Prostate gland (tissue), 2 donors: ENCODE measurements around the gene SCAANT1. TPM values are rescaled to one million over a fixed set of nuclear protein-coding genes. Genes with fewer than 3 reads are reported as not detected.

Experiments
- DNase-seq: peaks from one replicate; pipeline ENCODE4 v3.0.0-alpha.2; 2019; ENCODE audit warnings: low spot score
- H3K27ac ChIP-seq, 2 donors: fragments of 200-600 bp; sonication (generic); 2 replicates each; pipeline ENCODE4 v1.5.1; 2017 to 2019
- H3K27me3 ChIP-seq: fragments of 200-600 bp; sonication (generic); replicated peaks from 2 replicates; pipeline ENCODE4 v1.5.1; 2019; ENCODE audit not compliant: insufficient read depth
- H3K36me3 ChIP-seq, 2 donors: fragments of 200-600 bp; sonication (generic); 1 replicate in 1 of 2; 2 replicates in 1 of 2; pipeline versions ENCODE4 v1.5.1 to v1.8.1; 2017 to 2019
- H3K4me1 ChIP-seq: fragments of 200-600 bp; sonication (generic); replicated peaks from 2 replicates; pipeline ENCODE4 v1.5.1; 2019
- H3K4me3 ChIP-seq, 2 donors: fragments of 200-600 bp; sonication (generic); 2 replicates each; pipeline ENCODE4 v1.5.1; 2017 to 2019
- H3K9me3 ChIP-seq: fragments of 200-600 bp; sonication (generic); 2 replicates; pipeline ENCODE4 v1.5.1; 2017
- POLR2A ChIP-seq: fragments of 450-650 bp; IDR thresholded peaks from one replicate; pipeline ENCODE4 v1.6.1; 2016; ENCODE audit warnings: antibody characterized with exemption, mild to moderate bottlenecking
- POLR2AphosphoS5 ChIP-seq: sonication (generic); formaldehyde crosslinking; IDR thresholded peaks from one replicate; pipeline ENCODE4 v1.6.1; 2017; ENCODE audit warnings: antibody characterized with exemption
- WGBS: methylation state at CpG from one replicate; pipeline ENCODE4 v1.1.5; 2018; 5-methylcytosine and 5-hydroxymethylcytosine counted together
- intact Hi-C: fragments of 100-400 bp; cut with DNase I; formaldehyde crosslinking; loops from one replicate; pipeline ENCODE4 v1.14.2; 2022
- total RNA-seq, 2 donors: library from RNA; depleted of rRNA; stranded (reverse); fragments of >200 nt; gene quantifications; one replicate each; pipeline ENCODE4 v1.1.0, GENCODE V29; 2016
- TF ChIP-seq, protein P1 (sequence below), 4 experiments: fragments of 200-600 bp in 2 of 4; fragments of 450-650 bp in 2 of 4; sonication (generic) in 2 of 4; IDR thresholded peaks; 1 replicate in 3 of 4; 2 replicates in 1 of 4; pipeline ENCODE4 v1.5.1; 2016 to 2019; ENCODE audit warnings: antibody characterized with exemption in 4 of 4, mild to moderate bottlenecking in 2 of 4, moderate library complexity in 2 of 4

Gene SCAANT1
- total RNA-seq, 2 donors from 2014 or later = not detected

DNA sequence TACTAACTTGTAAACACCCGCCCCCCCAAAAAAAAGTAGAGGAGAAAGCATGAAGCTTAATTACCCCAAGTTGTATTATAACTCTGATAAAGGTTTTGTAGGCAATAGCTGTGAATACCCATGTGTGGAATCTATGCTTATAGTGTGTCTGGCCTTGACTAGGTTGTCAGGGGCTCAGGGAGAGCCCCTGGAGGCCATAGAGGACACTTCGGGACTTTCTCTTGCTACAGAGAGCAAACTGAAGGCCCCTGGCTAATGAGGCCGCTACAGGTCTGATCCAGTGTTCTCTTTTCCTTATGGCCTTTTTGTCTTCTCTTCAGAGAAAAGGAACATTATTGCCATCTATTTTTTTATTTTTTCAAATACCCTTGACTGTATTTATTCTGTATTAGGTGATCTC is 19.1 kb upstream of the SCAANT1 start:
- Histone ChIP-seq H3K9me3 (no peaks in the 10 kb centered on the region), H3K4me3 (no peak overlapping the region), H3K27ac (no peak overlapping the region), H3K36me3 (no peaks in the 10 kb centered on the region), H3K4me1 (no peaks in the 10 kb centered on the region), H3K27me3 (no peaks in the 10 kb centered on the region)
- no peak for DNase-seq
- 96% methylated on average over 3 of the region's 3 CpGs for WGBS
- TF ChIP-seq POLR2A (no peak), POLR2AphosphoS5 (no peak)
- TF ChIP-seq, protein P1, sequence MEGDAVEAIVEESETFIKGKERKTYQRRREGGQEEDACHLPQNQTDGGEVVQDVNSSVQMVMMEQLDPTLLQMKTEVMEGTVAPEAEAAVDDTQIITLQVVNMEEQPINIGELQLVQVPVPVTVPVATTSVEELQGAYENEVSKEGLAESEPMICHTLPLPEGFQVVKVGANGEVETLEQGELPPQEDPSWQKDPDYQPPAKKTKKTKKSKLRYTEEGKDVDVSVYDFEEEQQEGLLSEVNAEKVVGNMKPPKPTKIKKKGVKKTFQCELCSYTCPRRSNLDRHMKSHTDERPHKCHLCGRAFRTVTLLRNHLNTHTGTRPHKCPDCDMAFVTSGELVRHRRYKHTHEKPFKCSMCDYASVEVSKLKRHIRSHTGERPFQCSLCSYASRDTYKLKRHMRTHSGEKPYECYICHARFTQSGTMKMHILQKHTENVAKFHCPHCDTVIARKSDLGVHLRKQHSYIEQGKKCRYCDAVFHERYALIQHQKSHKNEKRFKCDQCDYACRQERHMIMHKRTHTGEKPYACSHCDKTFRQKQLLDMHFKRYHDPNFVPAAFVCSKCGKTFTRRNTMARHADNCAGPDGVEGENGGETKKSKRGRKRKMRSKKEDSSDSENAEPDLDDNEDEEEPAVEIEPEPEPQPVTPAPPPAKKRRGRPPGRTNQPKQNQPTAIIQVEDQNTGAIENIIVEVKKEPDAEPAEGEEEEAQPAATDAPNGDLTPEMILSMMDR (IDR thresholded peaks at IDR 0.05) = no peak
- intact Hi-C loops = no loop called here

DNA sequence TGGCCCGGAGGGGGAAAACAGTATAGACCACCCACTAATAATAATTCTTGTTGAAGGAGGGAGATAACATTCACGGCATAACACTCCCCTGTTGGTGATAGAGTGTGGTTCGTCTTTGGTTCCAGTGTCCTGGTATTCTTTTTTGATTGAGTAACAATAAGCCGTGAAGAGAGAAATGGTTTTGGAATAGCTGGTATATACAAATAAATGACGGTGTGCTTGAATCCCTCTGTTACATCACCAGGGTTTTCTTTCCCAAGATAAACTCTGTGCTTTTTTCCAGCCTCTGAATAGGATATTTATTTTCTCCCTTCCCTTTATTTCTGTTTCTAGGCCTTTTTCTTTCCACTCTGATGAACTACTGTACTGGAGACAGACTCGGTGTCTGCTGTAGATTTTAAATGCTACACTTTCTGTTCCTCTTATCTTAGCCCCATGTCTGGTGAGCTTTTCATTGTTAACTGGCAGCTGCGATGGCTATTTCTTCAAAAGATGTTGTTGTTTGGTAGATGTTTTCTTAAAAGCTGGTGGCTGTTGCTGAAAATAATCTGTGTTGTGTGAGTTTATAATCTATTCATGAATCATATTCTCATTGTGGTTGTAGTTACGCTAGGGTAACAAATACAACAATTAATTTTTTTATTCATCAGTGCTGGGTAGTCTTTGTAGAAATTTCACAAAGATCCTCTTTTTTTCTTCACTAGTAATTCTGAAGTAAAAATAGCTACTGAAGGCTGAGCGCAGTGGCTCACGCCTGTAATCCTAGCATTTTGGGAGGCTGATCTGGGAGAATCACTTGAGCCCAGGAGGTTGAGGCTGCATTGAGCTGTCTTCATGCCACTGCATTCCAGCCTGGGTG is 15.5 kb upstream of the SCAANT1 start:
- Histone ChIP-seq H3K36me3 (no peaks in the 10 kb centered on the region), H3K9me3 (no peaks in the 10 kb centered on the region), H3K4me1 (no peaks in the 10 kb centered on the region), H3K27me3 (no peaks in the 10 kb centered on the region), H3K4me3 (no peak overlapping the region), H3K27ac (no peak overlapping the region)
- DNase-seq = no peak
- WGBS = 78% methylated on average over 10 of the region's 10 CpGs
- TF ChIP-seq POLR2A (no peak), POLR2AphosphoS5 (no peak)
- TF ChIP-seq, protein P1 (IDR thresholded peaks at IDR 0.05) = no peak
- intact Hi-C loops = no loop called here

DNA sequence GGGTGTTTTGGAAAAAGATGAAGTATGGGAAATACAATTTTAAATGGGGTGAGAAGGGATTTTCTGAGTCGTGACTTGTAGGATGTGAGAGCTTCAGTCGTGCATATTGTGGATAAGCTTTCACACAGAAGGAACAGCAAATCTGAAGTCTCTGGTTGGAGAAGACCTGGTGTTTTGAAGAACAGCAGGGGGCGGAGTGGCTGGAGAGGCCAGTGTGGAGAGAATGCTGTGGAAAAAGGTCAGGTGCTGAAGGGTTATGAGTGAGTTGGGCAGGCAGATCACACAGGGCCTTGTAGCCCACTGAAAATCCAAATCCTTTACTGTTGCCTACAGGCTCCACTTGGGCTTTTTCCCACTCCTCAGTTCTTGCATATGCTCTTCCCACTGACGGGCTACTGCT is 14.1 kb upstream of the SCAANT1 start:
- Histone ChIP-seq H3K27me3 (no peaks in the 10 kb centered on the region), H3K4me1 (no peaks in the 10 kb centered on the region), H3K9me3 (no peaks in the 10 kb centered on the region), H3K36me3 (no peaks in the 10 kb centered on the region), H3K27ac (no peak overlapping the region), H3K4me3 (no peak overlapping the region)
- 98% methylated on average over 4 of the region's 4 CpGs for WGBS
- intact Hi-C loops = no loop called here
- TF ChIP-seq, protein P1 (IDR thresholded peaks at IDR 0.05) = no peak
- no peak for TF ChIP-seq POLR2A
- no peak for TF ChIP-seq POLR2AphosphoS5
- no peak for DNase-seq

DNA sequence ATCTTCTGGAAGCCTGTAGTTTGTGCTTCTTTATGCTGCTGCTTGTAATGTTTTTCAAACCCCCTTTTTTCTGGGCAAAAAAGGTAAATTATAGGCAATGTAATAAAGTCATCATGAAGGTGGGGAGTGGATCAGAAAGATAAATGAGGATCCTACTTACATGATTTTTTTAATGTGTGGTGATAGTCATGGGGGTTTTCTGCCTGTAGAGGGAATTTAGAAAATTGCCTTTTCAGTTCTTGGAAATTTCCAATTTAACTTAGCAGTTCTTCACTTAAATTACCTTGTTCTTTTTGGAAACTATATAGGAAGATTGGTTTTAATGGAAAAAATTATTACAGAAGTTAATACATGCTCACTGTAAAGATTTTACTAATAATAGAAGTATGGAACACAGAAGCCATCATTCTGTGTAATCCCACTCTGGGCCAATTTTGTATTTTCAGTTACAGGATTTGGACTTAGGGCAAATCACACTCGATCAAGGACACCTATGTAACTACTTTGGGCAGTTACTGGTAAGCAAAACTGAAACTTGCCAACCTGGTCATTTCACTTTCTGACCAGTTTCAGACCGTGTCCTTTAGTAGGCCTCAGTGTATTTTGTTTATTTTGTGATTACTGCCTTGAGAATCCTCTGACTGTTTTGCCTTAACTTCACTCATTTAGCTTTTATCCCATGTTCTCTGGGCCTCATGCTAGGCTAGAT is 10.5 kb upstream of the SCAANT1 start:
- no peaks in the 10 kb centered on the region for H3K4me1 ChIP-seq
- no peak for TF ChIP-seq POLR2A
- TF ChIP-seq POLR2AphosphoS5 = no peak
- TF ChIP-seq, protein P1 (IDR thresholded peaks at IDR 0.05) = no peak
- DNase-seq = no peak
- intact Hi-C loops = no loop called here
- WGBS = 83% methylated on average over 2 of the region's 2 CpGs
- H3K9me3 ChIP-seq = no peaks in the 10 kb centered on the region
- no peaks in the 10 kb centered on the region for H3K36me3 ChIP-seq
- no peak overlapping the region for H3K4me3 ChIP-seq
- no peak overlapping the region for H3K27ac ChIP-seq
- H3K27me3 ChIP-seq = no peaks in the 10 kb centered on the region
